WERI-Rb-1 (cell line): ENCODE results near the gene SPATA21.

ENCODE experiments used
- DNase-seq: peaks from one replicate; pipeline ENCODE4 v3.0.0-alpha.2; 2020
- H3K27ac ChIP-seq: fragments of 250-450 bp; sonication (Bioruptor Pico); 2 replicates; pipeline ENCODE4 v1.5.1; 2020; ENCODE audit warnings: mild to moderate bottlenecking, moderate library complexity
- H3K27me3 ChIP-seq: fragments of 250-450 bp; sonication (Bioruptor Pico); 2 replicates; pipeline ENCODE4 v1.5.1; 2021; ENCODE audit warnings: mild to moderate bottlenecking, low read depth, moderate library complexity; ENCODE audit not compliant: insufficient read depth, severe bottlenecking
- H3K36me3 ChIP-seq: fragments of 250-450 bp; sonication (Bioruptor Pico); 2 replicates; pipeline ENCODE4 v1.5.1; 2020; ENCODE audit warnings: mild to moderate bottlenecking, moderate library complexity
- H3K4me3 ChIP-seq: 2 replicates; pipeline ENCODE4 v1.5.1; 2011; ENCODE audit warnings: low read depth, mild to moderate bottlenecking, control low read depth, low read length
- H3K9me3 ChIP-seq: fragments of 250-450 bp; sonication (Bioruptor Pico); 2 replicates; pipeline ENCODE4 v1.5.1; 2021; ENCODE audit warnings: mild to moderate bottlenecking, moderate library complexity; ENCODE audit not compliant: severe bottlenecking
- CTCF ChIP-seq: IDR thresholded peaks from 2 replicates; pipeline ENCODE4 v1.5.1; 2011; ENCODE audit warnings: low read depth, mild to moderate bottlenecking, control low read depth, inconsistent platforms, low read length

The SPATA21 gene

DNA sequence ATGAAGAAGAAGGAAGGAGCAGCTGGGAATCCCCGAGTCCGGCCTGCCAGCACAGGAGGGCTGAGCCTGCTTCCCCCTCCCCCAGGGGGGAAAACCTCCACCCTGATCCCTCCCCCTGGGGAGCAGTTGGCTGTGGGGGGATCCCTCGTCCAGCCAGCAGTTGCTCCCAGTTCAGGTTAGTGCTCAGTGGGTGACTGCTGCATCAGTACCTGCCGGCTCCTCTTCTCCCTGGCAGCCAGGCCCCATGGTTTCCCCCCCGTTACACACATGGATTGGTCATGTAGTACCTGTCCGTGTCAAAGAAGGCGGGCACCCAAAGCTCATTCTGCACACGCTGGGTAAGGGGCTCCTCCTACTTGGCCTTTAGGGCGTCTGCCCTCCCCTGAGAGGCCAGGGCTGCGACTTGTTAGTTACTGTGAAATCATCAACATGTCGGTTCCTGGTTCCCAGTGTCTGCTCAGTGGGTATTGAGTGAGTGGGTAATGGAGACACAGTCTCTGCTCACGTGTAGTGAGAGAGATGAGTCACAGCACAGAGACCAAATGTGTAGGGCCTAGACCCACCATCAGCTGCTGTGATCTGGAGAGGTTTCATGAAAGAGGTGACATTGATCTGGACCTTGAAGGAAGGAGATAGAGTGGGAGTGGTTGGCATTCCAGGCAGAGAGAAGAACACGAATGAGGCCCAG lies 14.8 kb upstream of the SPATA21 start:
- no peak overlapping the region for H3K27ac ChIP-seq
- no peaks in the 10 kb centered on the region for H3K27me3 ChIP-seq
- TF ChIP-seq CTCF: no peak
- H3K4me3 ChIP-seq: no peak overlapping the region
- peaks cover 62% of the 10 kb centered on the region for H3K36me3 ChIP-seq
- no peaks in the 10 kb centered on the region for H3K9me3 ChIP-seq
- no peak for DNase-seq

DNA sequence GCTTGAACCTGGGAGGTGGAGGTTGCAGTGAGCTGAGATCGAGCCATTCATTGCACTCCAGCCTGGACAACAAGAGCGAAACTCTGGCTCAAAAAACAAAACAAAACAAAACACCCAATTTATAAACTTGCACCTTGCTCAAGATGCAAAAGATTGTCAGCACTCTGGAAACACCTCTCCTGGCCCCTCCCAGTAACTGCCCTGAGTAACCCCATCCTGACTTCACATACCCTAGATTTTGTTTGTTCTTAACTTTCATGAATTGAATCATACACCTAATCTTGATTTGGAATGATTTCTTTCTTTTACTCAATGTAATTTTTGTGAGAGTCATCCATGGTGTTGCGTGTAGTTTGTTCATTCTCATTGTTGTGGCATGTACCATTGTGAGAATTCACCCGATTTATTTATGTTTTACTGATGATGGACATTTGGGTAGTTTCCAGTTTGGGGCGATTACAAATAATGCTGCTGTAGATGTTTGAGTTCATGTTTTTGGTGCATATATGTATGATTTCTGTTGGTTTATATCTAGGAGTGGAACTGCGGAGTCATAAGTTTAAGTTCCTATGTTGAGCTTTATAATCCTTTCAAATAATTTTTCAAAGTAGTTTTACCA lies 13.7 kb upstream of the SPATA21 start:
- TF ChIP-seq CTCF: no peak
- no peak for DNase-seq
- Histone ChIP-seq H3K36me3 (peaks cover 52% of the 10 kb centered on the region), H3K27ac (no peak overlapping the region), H3K9me3 (no peaks in the 10 kb centered on the region), H3K4me3 (no peak overlapping the region), H3K27me3 (no peaks in the 10 kb centered on the region)

DNA sequence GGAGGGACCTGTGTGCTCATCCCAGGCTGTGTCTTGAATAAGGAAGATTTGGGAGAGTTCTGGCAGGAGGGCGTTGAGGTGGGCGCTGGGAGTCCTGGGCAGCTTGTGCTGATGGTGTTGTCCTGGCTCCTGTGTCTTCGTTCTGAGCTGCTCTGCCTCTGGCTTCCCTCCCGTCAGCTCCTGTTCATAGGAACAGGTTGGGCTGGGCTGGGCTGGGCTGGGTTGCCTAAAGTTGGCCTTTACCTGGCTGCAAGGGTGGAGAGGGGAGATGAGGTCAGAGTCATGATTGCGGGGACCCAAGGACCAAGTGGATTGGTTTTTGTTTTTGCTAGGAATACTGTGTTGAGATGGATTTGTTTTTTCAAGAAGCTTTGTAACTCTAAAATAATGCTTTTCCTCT lies 12.4 kb upstream of the SPATA21 start:
- no peak for DNase-seq
- no peak overlapping the region for H3K27ac ChIP-seq
- no peak for TF ChIP-seq CTCF
- H3K27me3 ChIP-seq: no peaks in the 10 kb centered on the region
- H3K36me3 ChIP-seq: peaks cover 65% of the 10 kb centered on the region
- no peak overlapping the region for H3K4me3 ChIP-seq
- no peaks in the 10 kb centered on the region for H3K9me3 ChIP-seq

DNA sequence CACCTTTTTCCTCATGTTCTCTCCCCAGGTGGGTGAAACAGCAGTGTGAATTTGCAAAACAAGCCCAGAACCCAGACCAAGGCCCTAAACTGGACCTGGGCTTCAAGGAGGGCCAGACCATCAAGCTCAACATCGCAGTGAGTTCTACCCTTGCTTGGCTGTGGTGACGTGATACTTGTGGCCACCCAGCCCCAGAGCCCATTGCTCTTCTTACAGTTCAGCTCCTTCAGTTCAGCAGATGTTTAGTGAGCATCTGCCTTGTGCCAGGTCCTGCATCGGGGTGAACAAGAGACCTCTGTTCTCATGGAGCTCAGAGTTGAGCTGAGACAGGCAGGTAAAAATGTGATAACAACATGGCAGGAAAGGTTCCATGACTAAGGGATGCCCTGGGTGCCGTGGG lies 11.8 kb upstream of the SPATA21 start:
- TF ChIP-seq CTCF: no peak
- Histone ChIP-seq H3K9me3 (no peaks in the 10 kb centered on the region), H3K27ac (no peak overlapping the region), H3K4me3 (no peak overlapping the region), H3K27me3 (no peaks in the 10 kb centered on the region), H3K36me3 (peaks cover 64% of the 10 kb centered on the region)
- DNase-seq: no peak

- H3K27ac ChIP-seq: no peak overlapping the region
- no peak for DNase-seq
- H3K4me3 ChIP-seq: no peak overlapping the region
- TF ChIP-seq CTCF: no peak
- peaks cover 60% of the 10 kb centered on the region for H3K36me3 ChIP-seq
- no peaks in the 10 kb centered on the region for H3K9me3 ChIP-seq
- no peaks in the 10 kb centered on the region for H3K27me3 ChIP-seq
Observed at GRCh38 chr1:16447641-16448040, 10.4 kb upstream of the SPATA21 start.

DNA sequence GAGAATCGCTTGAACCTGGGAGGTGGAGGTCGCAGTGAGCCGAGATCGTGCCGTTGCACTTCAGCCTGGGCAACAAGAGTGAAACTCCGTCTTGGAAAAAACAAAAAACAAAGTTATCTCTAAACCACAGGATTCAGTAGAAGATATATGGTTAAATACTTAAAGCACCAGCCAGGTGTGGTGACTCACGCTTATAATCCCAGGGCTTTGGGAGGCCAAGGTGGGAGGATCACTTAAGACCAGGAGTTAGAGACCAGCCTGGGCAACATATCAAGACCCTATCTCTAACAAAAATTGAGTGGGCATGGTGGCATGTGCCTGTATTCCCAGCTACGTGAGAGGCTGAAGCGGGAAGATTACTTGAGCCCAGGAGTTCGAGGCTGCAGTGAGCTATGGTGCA lies 8.9 kb upstream of the SPATA21 start:
- no peaks in the 10 kb centered on the region for H3K9me3 ChIP-seq
- H3K36me3 ChIP-seq: peaks cover 54% of the 10 kb centered on the region
- H3K27me3 ChIP-seq: no peaks in the 10 kb centered on the region
- no peak for DNase-seq
- H3K4me3 ChIP-seq: no peak overlapping the region
- no peak overlapping the region for H3K27ac ChIP-seq
- TF ChIP-seq CTCF: no peak
